Lung (tissue), 12 donors: ENCODE data around the gene KDM4F. TPM values are rescaled to one million over a fixed set of nuclear protein-coding genes. Genes with fewer than 3 reads are reported as not detected.

Experiments
- ATAC-seq: fragments of 200-7000 bp; cut with Tn5 transposase; one replicate; pipeline ENCODE4 v1.9.1; 2020; ENCODE audit warnings: moderate number of reproducible peaks; ENCODE audit not compliant: insufficient read depth, low FRiP score
- DNase-seq, 3 donors: peaks; one replicate each; pipeline ENCODE4 v3.0.0-alpha.2; 2013 to 2017
- H3K27ac ChIP-seq, 2 donors: one replicate each; pipeline ENCODE4 v1.5.1; 2013; ENCODE audit warnings: mild to moderate bottlenecking in 2 of 2, moderate library complexity in 2 of 2, control low read depth in 1 of 2, inconsistent platforms in 1 of 2, low read depth in 1 of 2, low read length in 1 of 2
- H3K27me3 ChIP-seq, 3 donors: one replicate each; pipeline ENCODE4 v1.5.1; 2013; ENCODE audit warnings: low read length in 2 of 3; ENCODE audit not compliant: control insufficient read depth in 3 of 3, insufficient read depth in 3 of 3
- H3K36me3 ChIP-seq, 4 donors: one replicate each; pipeline ENCODE4 v1.5.1; 2013; ENCODE audit warnings: low read length in 4 of 4, mild to moderate bottlenecking in 1 of 4, moderate library complexity in 1 of 4; ENCODE audit not compliant: control insufficient read depth in 4 of 4, insufficient read depth in 4 of 4
- H3K4me1 ChIP-seq, 5 donors: one replicate each; pipeline ENCODE4 v1.5.1; 2013; ENCODE audit warnings: low read length in 5 of 5, mild to moderate bottlenecking in 2 of 5, moderate library complexity in 1 of 5; ENCODE audit not compliant: control insufficient read depth in 5 of 5, insufficient read depth in 5 of 5
- H3K4me3 ChIP-seq: one replicate; pipeline ENCODE4 v1.5.1; 2013; ENCODE audit warnings: mild to moderate bottlenecking, control low read depth, moderate library complexity
- H3K9ac ChIP-seq, 2 donors: one replicate each; pipeline ENCODE4 v1.5.1; 2013; ENCODE audit warnings: low read length in 2 of 2, control low read depth in 1 of 2; ENCODE audit not compliant: insufficient read depth in 1 of 2
- H3K9me3 ChIP-seq, 4 donors: one replicate each; pipeline ENCODE4 v1.5.1; 2013; ENCODE audit warnings: low read length in 3 of 4, mild to moderate bottlenecking in 1 of 4, moderate library complexity in 1 of 4; ENCODE audit not compliant: control insufficient read depth in 4 of 4, insufficient read depth in 3 of 4
- CTCF ChIP-seq: IDR thresholded peaks from 2 replicates; pipeline ENCODE4 v1.5.1; 2012; ENCODE audit warnings: mild to moderate bottlenecking; ENCODE audit errors: control extremely low read depth, extremely low read depth
- WGBS, 2 donors: extraction: QIAGEN DNeasy Blood & Tissue Kit; methylation state at CpG; one replicate each; pipeline ENCODE4 v1.1.7; 2013; 5-methylcytosine and 5-hydroxymethylcytosine counted together
- polyA plus RNA-seq, 2 donors: library from polyadenylated mRNA; stranded (reverse); fragments of 200-250 nt; gene quantifications; one replicate each; pipeline ENCODE4 v1.2.1, GENCODE V29; 2013
- total RNA-seq, 2 donors: library from RNA; depleted of rRNA in 1 of 2; stranded (reverse); fragments of >200 nt in 1 of 2; gene quantifications; one replicate each; pipeline ENCODE4 v1.2.1, GENCODE V29; 2014 to 2021
- donor health status: control.
- donor health status: control.
- donor health status: Bipolar disorder and iron deficiency.
- donor health status: healthy.
- donor health status: DM: yes; HTN: yes; CAD: no.

KDM4F gene
- total and polyA plus RNA-seq, 4 donors = not detected

GRCh38 chr11:95092549-95093324 lies 43.5 kb downstream of the KDM4F start:
- Histone ChIP-seq H3K9me3 (no peaks in the 10 kb centered on the region), H3K27ac (no peak overlapping the region), H3K36me3 (no peaks in the 10 kb centered on the region), H3K4me1 (peaks cover 4 to 14% (median 6%) of the 10 kb centered on the region in 5 donors), H3K4me3 (no peak overlapping the region), H3K27me3 (no peaks in the 10 kb centered on the region), H3K9ac (no peak overlapping the region)
- ATAC-seq = no peak
- no peak for DNase-seq
- 53 to 59% methylated on average over 5 of the region's 5 CpGs for WGBS, 2 donors
- no peak for TF ChIP-seq CTCF

- no peak overlapping the region for H3K9ac ChIP-seq
- H3K27me3 ChIP-seq = no peaks in the 10 kb centered on the region
- WGBS, 2 donors = 93 to 96% methylated on average over 3 of the region's 3 CpGs
- H3K4me1 ChIP-seq = peaks cover 4 to 14% (median 6%) of the 10 kb centered on the region in 5 donors
- no peaks in the 10 kb centered on the region for H3K36me3 ChIP-seq
- no peak overlapping the region for H3K4me3 ChIP-seq
- no peak for TF ChIP-seq CTCF
- DNase-seq (no peak), ATAC-seq (no peak)
- no peaks in the 10 kb centered on the region for H3K9me3 ChIP-seq
- no peak overlapping the region for H3K27ac ChIP-seq
Measured at GRCh38 chr11:95093548-95093947, 44.3 kb downstream of the KDM4F start.

GRCh38 chr11:95095858-95096587 lies 46.8 kb downstream of the KDM4F start:
- Histone ChIP-seq H3K36me3 (no peaks in the 10 kb centered on the region), H3K27me3 (no peaks in the 10 kb centered on the region), H3K9me3 (no peaks in the 10 kb centered on the region), H3K27ac (no peak overlapping the region), H3K9ac (no peak overlapping the region), H3K4me1 (peaks cover 0 to 7% (median 4%) of the 10 kb centered on the region in 5 donors), H3K4me3 (no peak overlapping the region)
- WGBS, 2 donors = 44 to 55% methylated on average over 4 of the region's 4 CpGs
- ATAC-seq = peak; percentile 43
- DNase-seq = no peak
- no peak for TF ChIP-seq CTCF
